GM18867 (cell line): ENCODE results near the gene ADI1.
"Not testable (repeated sequence)": the region's sequence is repeated elsewhere in the genome, so short reads cannot be mapped to it uniquely, and the experiment has no call there.

ENCODE experiments used
- ATAC-seq: cut with Tn5 transposase; IDR thresholded peaks from one replicate; pipeline ENCODE4 v1.9.1; 2021; ENCODE audit warnings: mild to moderate bottlenecking, moderate library complexity; ENCODE audit not compliant: unreplicated experiment

ADI1 gene

GRCh38 chr2:3529316-3530025, 10.1 kb upstream of the ADI1 start:
- no peak for ATAC-seq

DNA sequence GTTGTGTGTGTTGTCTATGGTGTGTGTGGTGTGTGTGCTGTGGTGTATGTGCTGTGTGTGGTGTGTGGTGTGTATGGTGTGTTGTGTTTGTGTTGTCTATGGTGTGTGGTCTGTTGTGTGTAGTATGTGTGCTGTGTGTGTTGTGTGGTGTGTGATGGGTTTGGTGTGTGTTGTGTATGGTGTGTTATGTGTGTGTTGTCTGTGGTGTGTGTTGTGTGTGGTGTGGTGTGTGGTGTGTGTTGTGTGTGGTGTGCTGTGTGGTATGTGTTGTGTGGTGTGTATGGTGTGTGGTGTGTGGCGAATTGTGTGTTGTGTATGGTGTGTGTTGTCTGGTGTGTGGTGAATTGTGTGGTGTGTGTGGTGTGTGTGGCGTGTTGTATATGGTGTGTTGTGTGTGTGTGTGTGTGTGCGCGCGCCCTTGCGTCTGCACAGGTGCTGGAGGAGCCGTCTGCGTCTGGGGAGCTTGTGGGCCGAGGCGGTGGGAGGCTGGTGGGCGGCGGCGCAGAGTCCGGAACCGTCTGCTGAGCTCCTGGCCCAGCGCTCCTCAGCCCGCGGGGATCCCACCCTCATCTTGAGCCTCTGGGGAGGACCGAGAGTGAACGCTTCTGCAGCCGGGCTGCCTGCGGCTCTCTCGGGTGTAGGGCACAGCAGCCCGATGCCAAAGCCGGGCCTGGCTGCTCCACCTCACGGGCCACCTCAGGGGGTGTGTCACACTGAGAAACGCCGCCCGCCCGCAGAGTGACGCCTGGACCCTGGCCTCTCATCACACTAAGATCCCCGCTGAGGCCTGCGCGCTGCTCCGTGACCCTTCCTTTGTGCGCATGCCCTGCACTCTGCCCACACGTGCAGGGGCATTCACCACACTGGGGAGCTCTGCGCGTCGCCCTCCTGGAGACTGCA, 8.8 kb upstream of the ADI1 start:
- no peak for ATAC-seq

DNA sequence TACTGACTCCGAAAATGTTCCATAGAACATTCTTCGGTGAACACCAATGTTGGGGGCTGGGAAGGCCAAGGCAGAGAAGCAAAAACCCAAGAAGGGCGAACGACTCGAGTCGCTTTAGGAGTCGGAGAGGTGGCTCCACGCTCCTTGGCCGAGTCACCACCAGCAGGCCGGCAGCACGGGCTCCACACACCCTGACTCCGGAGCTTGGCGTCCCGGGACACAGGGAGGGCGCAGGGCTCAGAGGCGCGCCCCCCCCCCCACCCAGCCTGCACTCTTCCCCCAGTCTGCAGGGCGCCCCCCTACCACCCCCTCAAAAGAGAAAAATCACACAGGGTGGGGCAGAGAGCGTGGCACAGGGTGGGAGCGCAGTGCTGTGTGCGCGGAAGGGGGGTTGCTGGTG, 7.5 kb upstream of the ADI1 start:
- no peak for ATAC-seq

- ATAC-seq: no peak
Observed at GRCh38 chr2:3523551-3524041, 4.3 kb upstream of the ADI1 start.

GRCh38 chr2:3522961-3523421, 3.7 kb upstream of the ADI1 start:
- no peak for ATAC-seq

DNA sequence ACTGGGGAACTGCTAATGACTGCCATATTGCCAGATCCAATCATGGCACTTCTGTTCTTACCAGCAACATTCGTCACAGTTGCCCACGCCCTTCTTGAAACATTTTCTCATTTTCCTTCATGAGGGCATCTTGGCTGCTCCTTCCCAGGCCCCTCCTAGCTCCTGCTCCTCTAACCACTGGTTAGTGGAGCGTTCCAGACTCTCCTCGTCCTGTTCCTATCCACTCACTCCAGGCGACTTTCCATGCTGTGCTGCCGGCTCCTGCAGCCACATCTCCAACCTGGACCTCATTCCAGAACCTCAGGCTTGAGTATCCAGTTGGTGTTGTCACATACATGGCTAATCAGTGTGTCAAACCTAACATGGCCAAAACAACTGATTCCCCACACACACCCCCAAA, 1.3 kb upstream of the ADI1 start:
- no peak for ATAC-seq

GRCh38 chr2:3518496-3519254, 656 bp downstream of the ADI1 start:
- ATAC-seq: peak; percentile 80

GRCh38 chr2:3517948-3518495, 1.3 kb downstream of the ADI1 start:
- no peak for ATAC-seq

GRCh38 chr2:3516831-3517230, 2.5 kb downstream of the ADI1 start:
- ATAC-seq: no peak

- ATAC-seq: not testable (repeated sequence)
Observed at GRCh38 chr2:3515438-3515837, 3.9 kb downstream of the ADI1 start.

DNA sequence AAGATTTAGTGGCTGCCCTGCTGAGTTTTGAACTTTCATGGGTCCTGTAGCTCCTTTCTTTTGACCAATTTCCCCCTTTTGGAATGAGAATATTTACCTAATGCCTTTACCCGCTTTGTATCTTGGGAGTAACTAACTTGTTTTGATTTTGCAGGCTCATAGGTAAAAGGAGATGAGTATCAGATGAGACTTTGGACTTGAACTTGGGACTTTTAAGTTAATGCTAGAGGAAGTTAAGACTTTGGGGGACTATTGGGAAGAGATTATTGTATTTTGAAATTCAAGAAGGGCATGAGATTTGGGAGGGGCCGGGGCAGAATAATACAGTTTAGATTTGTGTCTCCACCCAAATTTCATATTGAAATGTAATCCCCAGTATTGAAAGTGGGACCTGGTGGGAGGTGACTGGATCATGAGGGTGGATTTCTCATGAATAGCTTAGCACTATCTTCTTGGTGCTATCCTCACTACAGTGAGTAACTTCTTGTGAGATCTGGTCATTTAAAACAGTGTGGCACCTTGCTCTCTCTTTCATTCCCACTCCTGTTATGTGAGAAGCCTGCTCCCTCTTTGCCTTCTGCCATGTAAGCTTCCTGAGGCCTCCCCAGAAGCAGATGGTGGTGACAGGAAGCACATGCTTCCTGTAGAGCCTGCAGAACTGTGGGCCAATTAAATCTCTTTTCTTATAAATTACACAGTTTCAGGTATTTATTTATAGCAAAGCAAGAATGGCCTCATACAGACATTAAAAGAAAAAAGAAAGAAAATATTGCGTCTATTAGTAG, 6.1 kb downstream of the ADI1 start:
- ATAC-seq: no peak

DNA sequence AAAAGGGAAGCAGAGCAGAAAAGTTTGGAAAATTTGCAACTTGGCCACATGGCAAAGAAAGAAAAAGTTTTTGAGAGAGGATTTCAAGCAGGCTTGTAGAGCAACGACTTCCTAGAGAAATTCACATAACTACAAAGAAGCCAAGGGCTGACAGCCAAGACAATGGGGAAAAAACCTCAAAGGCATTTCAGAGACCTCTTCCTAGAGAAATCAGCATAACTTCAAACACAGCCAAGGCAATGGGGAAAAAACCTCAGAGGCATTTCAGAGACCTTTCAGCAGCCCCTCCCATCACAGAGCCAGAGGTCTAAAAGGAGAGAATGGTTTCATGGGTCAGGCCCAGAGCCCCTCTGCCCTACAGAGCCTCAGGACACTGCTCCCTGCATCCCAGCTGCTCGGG, 7.2 kb downstream of the ADI1 start:
- ATAC-seq: no peak

- ATAC-seq: no peak
Observed at GRCh38 chr2:3505771-3506170, 13.6 kb downstream of the ADI1 start.

- ATAC-seq: no peak
Observed at GRCh38 chr2:3504741-3505140, 14.6 kb downstream of the ADI1 start.

- ATAC-seq: no peak
Observed at GRCh38 chr2:3503483-3503882, 15.8 kb downstream of the ADI1 start.

- ATAC-seq: no peak
Observed at GRCh38 chr2:3503046-3503445, 16.3 kb downstream of the ADI1 start.

DNA sequence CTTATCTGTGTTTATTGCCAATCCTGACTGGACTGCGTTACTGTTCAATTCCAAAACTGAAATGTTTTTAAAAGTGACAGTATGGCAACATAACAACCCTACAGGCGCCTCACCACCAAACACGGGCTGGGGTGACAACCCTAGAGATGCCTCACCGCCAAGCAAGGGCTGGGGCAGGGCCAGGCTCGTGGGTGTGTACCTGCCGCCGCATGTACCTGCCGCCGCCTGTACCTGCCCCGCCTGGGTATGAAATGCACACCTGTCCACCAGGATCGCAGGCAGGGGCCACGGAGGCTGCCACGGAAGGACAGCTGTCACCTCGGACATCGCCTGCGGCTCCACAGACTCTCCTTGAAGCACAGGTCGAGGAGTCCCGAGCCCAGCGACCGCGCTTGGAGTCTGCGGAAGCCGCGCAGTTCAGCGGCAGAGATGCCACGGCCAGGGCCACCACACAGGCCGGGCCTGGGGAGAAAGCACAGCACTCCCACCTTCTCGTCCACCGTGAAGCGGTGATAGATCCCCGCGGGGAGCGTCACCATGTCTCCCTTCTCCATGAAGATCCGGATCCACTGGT, 18.9 kb downstream of the ADI1 start:
- ATAC-seq: no peak

- no peak for ATAC-seq
Observed at GRCh38 chr2:3498783-3499394, 20.4 kb downstream of the ADI1 start.

- not testable (repeated sequence) for ATAC-seq
Observed at GRCh38 chr2:3496708-3497080, 22.6 kb downstream of the ADI1 start.
